ENCODE data around the gene ACIN1. TPM values are rescaled to one million over a fixed set of nuclear protein-coding genes. Genes with fewer than 3 reads are reported as not detected.
"Not testable (repeated sequence)": the region's sequence is repeated elsewhere in the genome, so short reads cannot be mapped to it uniquely, and the experiment has no call there.

Gene ACIN1
- total and polyA plus RNA-seq, 12 donors = 35.7 to 119 (median 68.0) TPM

GRCh38 chr14:23113431-23114119 lies 18.6 kb upstream of the ACIN1 start:
- no peaks in the 10 kb centered on the region for H3K36me3 ChIP-seq
- no peak for TF ChIP-seq CTCF (IDR thresholded peaks at IDR 0.05)
- no peaks in the 10 kb centered on the region for H3K9me3 ChIP-seq
- WGBS, 2 donors = 37 to 59% methylated on average over 10 of the region's 10 CpGs
- intact Hi-C loops (cut with DNase I) = no loop called here
- peak overlapping the region in 1 of 10 donors; percentile 42 for H3K27ac ChIP-seq
- ATAC-seq = peak in 6 of 8 donors; percentile 6 to 41 (median 20)
- H3K4me3 ChIP-seq = no peak overlapping the region
- peaks cover 0 to 36% (median 0%) of the 10 kb centered on the region in 9 donors for H3K4me1 ChIP-seq
- H3K27me3 ChIP-seq = peaks cover 0 to 29% (median 7%) of the 10 kb centered on the region in 7 donors
- no peak for DNase-seq

DNA sequence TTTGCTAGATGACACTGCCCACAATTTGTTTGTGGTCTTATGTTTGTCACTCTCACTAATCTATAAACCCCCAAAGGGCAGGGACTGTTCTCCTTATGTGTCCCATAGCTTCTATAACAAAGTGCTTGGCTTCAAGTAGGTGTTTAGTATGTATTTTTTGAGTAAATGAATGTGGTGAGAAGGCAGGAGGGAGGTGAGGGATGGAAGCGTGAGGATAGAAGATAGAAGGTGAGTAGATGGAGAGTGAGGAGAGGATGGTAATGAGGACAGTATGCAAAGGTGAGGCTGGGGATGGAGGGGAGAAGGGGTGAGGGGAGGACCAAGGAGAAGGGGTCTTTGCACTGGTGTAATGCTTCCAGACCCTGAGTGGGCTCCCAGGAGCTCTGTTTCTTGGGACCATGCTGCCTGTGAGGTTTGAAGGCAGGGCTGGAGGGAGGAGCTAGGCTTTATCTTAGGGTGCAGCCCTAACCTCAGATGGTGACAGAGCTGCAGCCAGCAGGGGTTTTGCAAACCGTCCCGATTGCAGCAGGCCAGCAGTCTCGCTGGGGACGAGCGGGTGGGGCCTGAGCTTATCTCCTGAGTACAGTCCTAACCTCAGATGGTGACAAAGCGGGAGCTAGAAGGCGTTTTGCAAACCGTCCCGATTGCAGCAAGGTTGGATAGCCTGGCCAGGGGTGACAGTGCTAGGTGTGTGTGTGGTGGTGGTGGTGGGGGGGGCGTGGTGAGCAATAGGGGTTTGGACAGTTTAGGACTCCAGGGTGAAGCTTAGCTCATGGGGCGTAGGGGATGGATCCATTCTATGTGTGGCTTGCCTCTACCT lies 17.6 kb upstream of the ACIN1 start:
- Histone ChIP-seq H3K9me3 (no peaks in the 10 kb centered on the region), H3K27me3 (peaks cover 0 to 27% (median 7%) of the 10 kb centered on the region in 7 donors), H3K4me3 (no peak overlapping the region), H3K36me3 (no peaks in the 10 kb centered on the region), H3K27ac (peak overlapping the region in 1 of 10 donors; percentile 42), H3K4me1 (peaks cover 0 to 32% (median 0%) of the 10 kb centered on the region in 9 donors)
- 48 to 51% methylated on average over 12 of the region's 12 CpGs for WGBS, 2 donors
- TF ChIP-seq CTCF (IDR thresholded peaks at IDR 0.05) = no peak
- intact Hi-C loops (cut with DNase I) = no loop called here
- DNase-seq (no peak), ATAC-seq (peak in 2 of 8 donors; percentile 34 to 42)

GRCh38 chr14:23110579-23111365 lies 15.8 kb upstream of the ACIN1 start:
- H3K4me3 ChIP-seq = no peak overlapping the region
- WGBS, 2 donors = 59 to 67% methylated on average over 5 of the region's 5 CpGs
- H3K27me3 ChIP-seq = peaks cover 0 to 24% (median 7%) of the 10 kb centered on the region in 7 donors
- intact Hi-C loops (cut with DNase I) = loop anchor here in 1 of 10 donors (2.0 kb wide), 1 partner anchor 42 kb away; no protein-coding TSS in a partner anchor
- DNase-seq (no peak), ATAC-seq (no peak)
- no peaks in the 10 kb centered on the region for H3K36me3 ChIP-seq
- H3K4me1 ChIP-seq = peaks cover 0 to 36% (median 1%) of the 10 kb centered on the region in 9 donors
- no peak for TF ChIP-seq CTCF (IDR thresholded peaks at IDR 0.05)
- H3K9me3 ChIP-seq = no peaks in the 10 kb centered on the region
- no peak overlapping the region for H3K27ac ChIP-seq

DNA sequence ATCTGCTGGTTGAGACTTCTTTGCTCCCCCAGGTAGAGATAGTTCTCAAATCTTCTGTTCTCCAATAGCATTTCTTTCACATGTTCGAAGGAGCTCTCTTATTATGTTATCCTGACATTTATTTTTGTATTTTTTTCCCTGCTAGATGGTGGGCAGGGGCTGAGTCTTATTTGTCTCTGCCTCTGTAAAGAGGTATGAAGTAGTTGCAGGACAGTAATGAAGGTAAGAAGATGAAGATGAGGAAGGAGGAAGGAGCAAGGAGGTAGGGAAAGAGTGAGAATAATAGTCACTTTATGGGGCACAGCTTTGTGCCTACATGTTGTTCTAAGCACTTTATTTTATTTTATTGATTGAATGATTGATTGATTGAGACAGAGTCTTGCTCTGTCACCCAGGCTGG lies 14.8 kb upstream of the ACIN1 start:
- Histone ChIP-seq H3K36me3 (no peaks in the 10 kb centered on the region), H3K4me3 (no peak overlapping the region), H3K27ac (no peak overlapping the region), H3K27me3 (peaks cover 0 to 23% (median 7%) of the 10 kb centered on the region in 7 donors), H3K9me3 (no peaks in the 10 kb centered on the region), H3K4me1 (peaks cover 0 to 35% (median 6%) of the 10 kb centered on the region in 9 donors)
- DNase-seq (no peak), ATAC-seq (no peak)
- TF ChIP-seq CTCF (IDR thresholded peaks at IDR 0.05) = no peak
- 86 to 95% methylated on average over 1 of the region's 1 CpG for WGBS, 2 donors
- intact Hi-C loops (cut with DNase I) = loop anchor here in 3 of 10 donors (2.0 to 5.0 kb wide), 2 partner anchors 41 to 42 kb away; no protein-coding TSS in a partner anchor

DNA sequence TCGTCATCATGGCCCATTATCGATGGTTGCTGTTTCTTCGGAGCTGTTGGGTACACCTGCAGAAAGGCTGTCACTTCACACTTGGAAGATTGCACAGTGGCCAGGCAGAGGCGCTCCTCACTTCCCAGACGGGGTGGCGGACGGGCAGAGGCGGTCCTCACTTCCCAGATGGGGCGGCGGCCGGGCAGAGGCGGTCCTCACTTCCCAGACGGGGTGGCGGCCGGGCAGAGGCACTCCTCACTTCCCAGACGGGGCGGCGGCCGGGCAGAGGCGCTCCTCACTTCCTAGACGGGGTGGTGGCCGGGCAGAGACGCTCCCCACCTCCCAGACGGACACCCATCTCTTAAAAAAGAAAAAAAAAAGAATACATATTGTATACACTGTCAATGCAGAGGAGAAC lies 13.2 kb upstream of the ACIN1 start:
- intact Hi-C loops (cut with DNase I) = loop anchor here in 2 of 10 donors (2.0 to 5.0 kb wide), 2 partner anchors 39 to 41 kb away; no protein-coding TSS in a partner anchor
- not testable (repeated sequence) for DNase-seq
- WGBS, 2 donors = 90 to 92% methylated on average over 24 of the region's 24 CpGs

DNA sequence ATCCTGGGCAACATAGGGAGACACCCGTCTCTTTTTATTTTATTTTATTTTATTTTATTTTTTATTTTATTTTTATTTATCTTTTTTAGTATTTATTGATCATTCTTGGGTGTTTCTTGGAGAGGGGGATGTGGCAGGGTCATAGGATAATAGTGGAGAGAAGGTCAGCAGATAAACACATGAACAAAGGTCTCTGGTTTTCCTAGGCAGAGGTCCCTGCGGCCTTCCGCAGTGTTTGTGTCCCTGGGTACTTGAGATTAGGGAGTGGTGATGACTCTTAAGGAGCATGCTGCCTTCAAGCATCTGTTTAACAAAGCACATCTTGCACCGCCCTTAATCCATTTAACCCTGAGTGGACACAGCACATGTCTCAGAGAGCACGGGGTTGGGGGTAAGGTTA lies 12.7 kb upstream of the ACIN1 start:
- H3K27ac ChIP-seq, H3K4me3 ChIP-seq, DNase-seq, H3K36me3 ChIP-seq, H3K9me3 ChIP-seq, ATAC-seq: not testable (repeated sequence)
- 78 to 91% methylated on average over 1 to 2 of the region's 5 CpGs for WGBS, 2 donors
- intact Hi-C loops (cut with DNase I) = loop anchor here in 2 of 10 donors (2.0 to 5.0 kb wide), 2 partner anchors 39 to 40 kb away; no protein-coding TSS in a partner anchor
- Histone ChIP-seq H3K27me3 (peaks cover 0 to 20% (median 6%) of the 10 kb centered on the region in 7 donors), H3K4me1 (peaks cover 0 to 15% (median 0%) of the 10 kb centered on the region in 9 donors)

More for the DNA sequence above, 13.2 kb upstream of the ACIN1 start:
- not testable (repeated sequence) for H3K36me3 ChIP-seq, H3K27ac ChIP-seq, ATAC-seq, H3K9me3 ChIP-seq, H3K4me3 ChIP-seq
- H3K4me1 ChIP-seq = peaks cover 0 to 19% (median 0%) of the 10 kb centered on the region in 9 donors
- H3K27me3 ChIP-seq = peaks cover 0 to 23% (median 7%) of the 10 kb centered on the region in 7 donors

Data from heart right ventricle (tissue), 16 donors.